Activated effector memory CD4-positive, alpha-beta T cell treated with Interleukin-2 at 50 U/mL for 16 hours (primary cell): ENCODE measurements around the gene TRPM4.
"Not testable (repeated sequence)": the region's sequence is repeated elsewhere in the genome, so short reads cannot be mapped to it uniquely, and the experiment has no call there.

Experiments
- DNase-seq: peaks from one replicate; pipeline ENCODE4 v3.0.0-alpha.2; 2020

Gene TRPM4

GRCh38 chr19:49152119-49152550 lies 5.5 kb upstream of the TRPM4 start:
- DNase-seq: no peak

GRCh38 chr19:49153167-49153809 lies 4.3 kb upstream of the TRPM4 start:
- no peak for DNase-seq

- DNase-seq: no peak
Observed at GRCh38 chr19:49154279-49154678, 3.3 kb upstream of the TRPM4 start.

GRCh38 chr19:49155005-49155819 lies 2.4 kb upstream of the TRPM4 start, which contains the start of gene HRC:
Gene HRC, minus strand, starts transcription at chr19:49155396. Its CDS starts 159 bp downstream, at chr19:49155237.
- no peak for DNase-seq

GRCh38 chr19:49155820-49156346 lies 1.7 kb upstream of the TRPM4 start:
- no peak for DNase-seq

- no peak for DNase-seq
Observed at GRCh38 chr19:49160450-49161189, 3.0 kb downstream of the TRPM4 start.

GRCh38 chr19:49161987-49162386 lies 4.4 kb downstream of the TRPM4 start:
- no peak for DNase-seq

GRCh38 chr19:49165111-49165750 lies 7.6 kb downstream of the TRPM4 start:
- DNase-seq: no peak

GRCh38 chr19:49165865-49166301 lies 8.3 kb downstream of the TRPM4 start:
- DNase-seq: no peak

- DNase-seq: no peak
Observed at GRCh38 chr19:49167857-49168409, 10.3 kb downstream of the TRPM4 start.

GRCh38 chr19:49168421-49168820 lies 10.8 kb downstream of the TRPM4 start:
- DNase-seq: no peak

- no peak for DNase-seq
Observed at GRCh38 chr19:49173198-49173597, 15.6 kb downstream of the TRPM4 start.

- DNase-seq: no peak
Observed at GRCh38 chr19:49180659-49181058, 23.1 kb downstream of the TRPM4 start.

- DNase-seq: not testable (repeated sequence)
Observed at GRCh38 chr19:49182010-49182847, 24.6 kb downstream of the TRPM4 start.

GRCh38 chr19:49182848-49183375 lies 25.3 kb downstream of the TRPM4 start:
- DNase-seq: no peak

GRCh38 chr19:49186108-49186507 lies 28.5 kb downstream of the TRPM4 start:
- DNase-seq: no peak

GRCh38 chr19:49188626-49189200 lies 31.1 kb downstream of the TRPM4 start:
- DNase-seq: no peak

- no peak for DNase-seq
Observed at GRCh38 chr19:49189259-49189658, 31.7 kb downstream of the TRPM4 start.

- DNase-seq: no peak
Observed at GRCh38 chr19:49190781-49191180, 33.2 kb downstream of the TRPM4 start.

GRCh38 chr19:49193822-49194394 lies 36.3 kb downstream of the TRPM4 start:
- no peak for DNase-seq
